Breast epithelium (tissue), 4 donors: Measurements from ENCODE around the gene RBBP8. TPM values are rescaled to one million over a fixed set of nuclear protein-coding genes. Genes with fewer than 3 reads are reported as not detected.

Experiments
- DNase-seq, 2 donors: peaks; one replicate each; pipeline ENCODE4 v3.0.0-alpha.2; 2019; ENCODE audit warnings: low spot score in 2 of 2
- H3K27ac ChIP-seq, 2 donors: fragments of 200-600 bp; sonication (generic) in 1 of 2; one replicate each; pipeline ENCODE4 v1.5.1; 2016 to 2019; ENCODE audit warnings: mild to moderate bottlenecking in 1 of 2
- H3K27me3 ChIP-seq, 2 donors: fragments of 200-600 bp; sonication (generic) in 1 of 2; one replicate each; pipeline versions ENCODE4 v1.5.1 to v1.6.0; 2017 to 2019; ENCODE audit warnings: control low read depth in 1 of 2, mild to moderate bottlenecking in 1 of 2
- H3K36me3 ChIP-seq: fragments of 200-600 bp; one replicate; pipeline ENCODE4 v1.5.1; 2019
- H3K4me1 ChIP-seq, 2 donors: fragments of 200-600 bp; sonication (generic); one replicate each; pipeline ENCODE4 v1.5.1; 2016 to 2019; ENCODE audit warnings: control low read depth in 1 of 2
- H3K4me3 ChIP-seq, 3 donors: fragments of 200-600 bp; sonication (generic); 1 replicate in 2 of 3; 2 replicates in 1 of 3; pipeline ENCODE4 v1.5.1; 2016 to 2019; ENCODE audit warnings: mild to moderate bottlenecking in 3 of 3, moderate library complexity in 2 of 3
- H3K9me3 ChIP-seq, 2 donors: fragments of 200-600 bp; sonication (generic) in 1 of 2; one replicate each; pipeline ENCODE4 v1.5.1; 2016 to 2019; ENCODE audit warnings: control low read depth in 1 of 2
- POLR2A ChIP-seq: fragments of 450-650 bp; IDR thresholded peaks from one replicate; pipeline ENCODE4 v1.6.1; 2016; ENCODE audit warnings: antibody characterized with exemption, mild to moderate bottlenecking, moderate library complexity
- POLR2AphosphoS5 ChIP-seq, 3 donors: sonication (generic); formaldehyde crosslinking; IDR thresholded peaks; one replicate each; pipeline ENCODE4 v1.6.1; 2017; ENCODE audit warnings: antibody characterized with exemption in 3 of 3
- intact Hi-C: fragments of 100-400 bp; cut with DNase I; formaldehyde crosslinking; loops from one replicate; pipeline ENCODE4 v1.15.1; 2023; ENCODE audit warnings: low total_unique reads
- total RNA-seq, 3 donors: library from RNA; depleted of rRNA; stranded (reverse); fragments of >200 nt; gene quantifications; one replicate each; pipeline ENCODE4 v1.1.0, GENCODE V29; 2016
- TF ChIP-seq, protein P1 (sequence below), 3 donors: fragments of 450-650 bp; IDR thresholded peaks; one replicate each; pipeline ENCODE4 v1.5.1; 2016 to 2017; ENCODE audit warnings: antibody characterized with exemption in 3 of 3, mild to moderate bottlenecking in 3 of 3, moderate library complexity in 3 of 3

RBBP8 gene
- total RNA-seq, 3 donors from 2014 or later: 19.4 to 117 (median 76.4) TPM

DNA sequence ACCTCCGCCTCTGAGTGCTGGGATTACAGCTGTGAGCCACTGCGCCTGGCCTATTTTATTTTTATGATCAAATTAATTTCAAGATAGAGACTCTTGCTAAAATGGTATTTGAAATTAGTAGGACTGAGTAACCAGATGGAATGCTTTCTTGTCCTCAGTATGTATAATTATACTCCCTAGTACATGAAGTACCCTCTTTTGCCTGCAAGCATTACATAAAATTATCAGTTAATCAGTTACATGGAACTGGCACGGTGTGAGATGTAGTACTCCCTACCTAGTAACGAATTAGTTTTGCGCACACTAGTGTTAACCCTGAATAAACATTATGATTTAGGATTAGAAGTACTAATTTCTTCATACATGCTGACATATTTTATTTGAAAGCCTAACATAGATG, 41.6 kb downstream of the RBBP8 start:
- no peaks in the 10 kb centered on the region for H3K36me3 ChIP-seq
- no peaks in the 10 kb centered on the region for H3K27me3 ChIP-seq
- DNase-seq: no peak
- no peaks in the 10 kb centered on the region for H3K9me3 ChIP-seq
- intact Hi-C loops: no loop called here
- peak overlapping the region; percentile 46 to 48 for H3K27ac ChIP-seq
- TF ChIP-seq, protein P1, sequence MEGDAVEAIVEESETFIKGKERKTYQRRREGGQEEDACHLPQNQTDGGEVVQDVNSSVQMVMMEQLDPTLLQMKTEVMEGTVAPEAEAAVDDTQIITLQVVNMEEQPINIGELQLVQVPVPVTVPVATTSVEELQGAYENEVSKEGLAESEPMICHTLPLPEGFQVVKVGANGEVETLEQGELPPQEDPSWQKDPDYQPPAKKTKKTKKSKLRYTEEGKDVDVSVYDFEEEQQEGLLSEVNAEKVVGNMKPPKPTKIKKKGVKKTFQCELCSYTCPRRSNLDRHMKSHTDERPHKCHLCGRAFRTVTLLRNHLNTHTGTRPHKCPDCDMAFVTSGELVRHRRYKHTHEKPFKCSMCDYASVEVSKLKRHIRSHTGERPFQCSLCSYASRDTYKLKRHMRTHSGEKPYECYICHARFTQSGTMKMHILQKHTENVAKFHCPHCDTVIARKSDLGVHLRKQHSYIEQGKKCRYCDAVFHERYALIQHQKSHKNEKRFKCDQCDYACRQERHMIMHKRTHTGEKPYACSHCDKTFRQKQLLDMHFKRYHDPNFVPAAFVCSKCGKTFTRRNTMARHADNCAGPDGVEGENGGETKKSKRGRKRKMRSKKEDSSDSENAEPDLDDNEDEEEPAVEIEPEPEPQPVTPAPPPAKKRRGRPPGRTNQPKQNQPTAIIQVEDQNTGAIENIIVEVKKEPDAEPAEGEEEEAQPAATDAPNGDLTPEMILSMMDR (IDR thresholded peaks at IDR 0.05): no peak
- TF ChIP-seq POLR2AphosphoS5 (IDR thresholded peaks at IDR 0.05) (no peak), POLR2A (no peak)
- H3K4me1 ChIP-seq: no peaks in the 10 kb centered on the region
- no peak overlapping the region for H3K4me3 ChIP-seq

DNA sequence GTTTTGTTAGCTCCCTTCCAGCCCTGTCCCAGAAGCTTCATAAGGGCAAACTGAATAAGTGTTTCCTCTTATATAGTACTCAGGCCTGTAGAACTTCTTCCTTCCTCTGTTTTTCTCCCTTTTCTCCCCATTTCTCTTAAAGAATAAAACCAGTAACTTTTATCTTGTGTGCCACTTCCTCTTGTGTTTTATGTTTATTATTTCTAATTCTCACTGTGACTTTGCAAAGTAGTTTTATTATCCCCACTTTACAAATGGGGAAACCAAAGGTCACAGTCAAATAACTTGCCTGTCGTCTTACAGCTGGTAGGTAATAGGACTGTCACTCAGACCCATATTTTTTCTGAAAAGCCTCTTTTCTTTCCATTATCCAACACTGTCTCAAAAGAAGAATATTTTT, 42.4 kb downstream of the RBBP8 start:
- Histone ChIP-seq H3K36me3 (no peaks in the 10 kb centered on the region), H3K4me1 (no peaks in the 10 kb centered on the region), H3K27ac (peak overlapping the region in 1 of 2 donors; percentile 26), H3K9me3 (no peaks in the 10 kb centered on the region), H3K27me3 (no peaks in the 10 kb centered on the region), H3K4me3 (no peak overlapping the region)
- DNase-seq: no peak
- TF ChIP-seq POLR2A (no peak), POLR2AphosphoS5 (IDR thresholded peaks at IDR 0.05) (no peak)
- TF ChIP-seq, protein P1 (IDR thresholded peaks at IDR 0.05): no peak
- intact Hi-C loops: no loop called here

DNA sequence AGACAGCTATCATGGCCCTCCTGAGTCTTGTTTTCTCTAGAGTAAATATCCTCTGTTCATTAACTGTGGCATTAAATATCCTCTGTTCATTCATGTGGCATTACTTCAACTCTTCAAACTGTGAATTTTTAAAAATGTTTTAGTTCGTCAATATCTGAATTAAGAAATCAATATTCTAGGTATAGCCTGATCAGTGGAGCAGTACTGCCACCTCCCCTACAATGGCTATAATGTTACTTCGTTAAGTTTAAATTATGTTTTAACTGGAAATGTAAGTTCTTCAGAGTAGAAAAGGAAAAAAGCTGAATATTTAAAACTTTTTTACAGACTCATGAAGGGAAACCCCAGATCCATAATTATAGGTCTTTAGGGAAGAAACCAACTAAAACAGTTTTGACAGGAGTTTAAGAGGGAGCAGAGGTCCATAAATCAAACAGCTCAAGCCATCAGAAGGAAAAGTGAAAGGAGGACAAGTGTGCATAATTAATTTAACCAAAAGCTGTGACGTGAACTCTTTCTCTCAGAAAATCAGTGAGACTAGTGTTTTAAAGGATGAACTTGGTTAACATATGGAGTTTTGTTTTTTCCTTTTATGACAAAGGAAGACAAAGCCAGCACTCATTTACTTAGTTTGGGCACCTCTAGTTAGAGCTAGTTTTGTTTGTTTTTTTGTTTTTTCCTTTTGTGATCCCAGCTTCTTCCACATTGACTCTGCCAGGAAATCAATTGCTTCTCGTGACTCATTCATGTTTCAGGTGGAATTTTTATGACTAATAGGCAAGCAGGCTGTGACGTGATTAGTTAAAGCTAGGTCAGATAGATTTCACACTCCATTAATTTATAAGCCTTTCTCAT, 44.9 kb downstream of the RBBP8 start:
- no peak for DNase-seq
- H3K4me3 ChIP-seq: no peak overlapping the region
- TF ChIP-seq POLR2AphosphoS5 (IDR thresholded peaks at IDR 0.05): no peak
- TF ChIP-seq, protein P1 (IDR thresholded peaks at IDR 0.05): no peak
- no peak for TF ChIP-seq POLR2A
- peak overlapping the region; percentile 65 to 70 for H3K27ac ChIP-seq
- H3K9me3 ChIP-seq: no peaks in the 10 kb centered on the region
- intact Hi-C loops: no loop called here
- no peaks in the 10 kb centered on the region for H3K4me1 ChIP-seq
- H3K36me3 ChIP-seq: no peaks in the 10 kb centered on the region
- no peaks in the 10 kb centered on the region for H3K27me3 ChIP-seq

DNA sequence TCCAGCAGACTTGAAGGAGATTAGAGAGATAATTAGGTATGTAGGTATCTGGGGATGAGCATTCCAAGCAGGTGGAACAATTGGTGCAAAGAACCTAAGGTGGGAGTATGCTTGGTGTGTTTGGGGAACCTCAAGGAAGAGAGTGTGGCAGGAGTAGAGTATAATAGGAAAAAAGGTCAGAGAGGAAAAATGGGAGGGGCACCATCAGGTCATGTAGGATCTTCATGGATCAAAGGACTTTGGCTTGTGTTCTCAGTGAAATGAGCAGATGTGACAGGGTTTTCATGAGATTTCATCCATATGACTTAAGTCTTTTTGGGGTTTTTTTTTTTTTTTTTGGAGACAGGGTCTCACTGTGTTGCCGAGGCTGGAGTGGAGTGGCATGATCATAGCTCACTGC, 47.3 kb downstream of the RBBP8 start:
- TF ChIP-seq POLR2AphosphoS5 (IDR thresholded peaks at IDR 0.05): no peak
- TF ChIP-seq, protein P1 (IDR thresholded peaks at IDR 0.05): no peak
- TF ChIP-seq POLR2A: no peak
- no peak for DNase-seq
- Histone ChIP-seq H3K36me3 (no peaks in the 10 kb centered on the region), H3K9me3 (no peaks in the 10 kb centered on the region), H3K27ac (no peak overlapping the region), H3K27me3 (no peaks in the 10 kb centered on the region), H3K4me1 (no peaks in the 10 kb centered on the region), H3K4me3 (no peak overlapping the region)
- intact Hi-C loops: no loop called here

DNA sequence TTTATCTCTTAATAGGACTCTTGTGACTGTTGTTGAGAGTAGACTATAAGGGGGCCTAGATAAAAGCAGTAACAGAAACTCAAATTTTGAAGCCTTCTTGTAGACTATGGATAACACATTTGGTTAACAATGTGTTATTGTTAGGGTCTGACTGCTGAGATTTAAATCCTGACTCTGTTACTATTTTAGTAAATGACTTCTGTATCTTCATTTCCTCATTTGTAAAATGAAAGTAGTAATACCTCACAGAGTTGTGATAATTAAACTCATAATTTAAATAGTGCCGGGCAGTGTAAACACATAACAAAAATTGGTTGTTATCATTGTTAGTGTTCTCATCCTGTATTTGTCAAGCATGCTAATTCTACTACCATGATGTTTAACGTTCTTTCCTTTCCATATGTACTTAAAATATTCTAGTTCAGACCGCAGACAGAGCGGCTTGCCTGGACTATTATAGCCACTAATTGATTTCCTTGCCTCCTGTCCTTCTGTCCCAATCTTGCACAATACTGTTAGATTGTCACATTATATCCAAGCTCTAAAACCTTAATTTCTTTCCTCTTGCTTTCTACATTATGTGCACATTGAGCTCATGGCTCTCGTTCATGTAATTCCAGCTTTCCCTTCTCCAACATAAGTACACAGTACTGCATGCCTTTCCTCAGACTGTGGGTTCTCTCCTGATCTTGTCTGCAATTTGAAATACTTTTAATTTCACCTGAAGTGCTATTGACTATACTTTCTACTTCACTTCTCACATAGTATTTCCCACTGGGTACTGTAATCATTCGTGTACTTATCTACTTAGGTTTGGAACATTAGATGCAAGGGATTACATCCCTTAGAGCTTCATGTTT, 48.4 kb downstream of the RBBP8 start:
- DNase-seq: no peak
- H3K9me3 ChIP-seq: no peaks in the 10 kb centered on the region
- intact Hi-C loops: no loop called here
- no peaks in the 10 kb centered on the region for H3K36me3 ChIP-seq
- H3K27me3 ChIP-seq: no peaks in the 10 kb centered on the region
- H3K4me3 ChIP-seq: no peak overlapping the region
- no peaks in the 10 kb centered on the region for H3K4me1 ChIP-seq
- TF ChIP-seq, protein P1 (IDR thresholded peaks at IDR 0.05): no peak
- TF ChIP-seq POLR2A: no peak
- no peak for TF ChIP-seq POLR2AphosphoS5 (IDR thresholded peaks at IDR 0.05)
- H3K27ac ChIP-seq: peak overlapping the region; percentile 6 to 20
